Caco-2 (cell line): Measurements from ENCODE around the gene RND2. TPM values are rescaled to one million over a fixed set of nuclear protein-coding genes. Genes with fewer than 3 reads are reported as not detected.

Experiments
- BruUV-seq: library from RNA; stranded (reverse); fragments of 400-500 nt; replicated peaks from 2 replicates; lab custom pipeline; 2021; lab: Mats Ljungman, UMichigan
- CTCF ChIA-PET: fragments of 300-600 bp; sonication (Branson Sonifier 250); formaldehyde crosslinking; loops from one replicate; lab custom pipeline; 2022; ENCODE audit warnings: antibody characterized with exemption; lab: Charles Lee
- POLR2A ChIA-PET: fragments of 300-600 bp; sonication (Branson Sonifier 250); formaldehyde crosslinking; loops from one replicate; lab custom pipeline; 2022; ENCODE audit warnings: antibody characterized with exemption; lab: Charles Lee
- DNase-seq, 2 experiments: peaks; one replicate each; pipeline versions ENCODE4 v3.0.0 to v3.0.0-alpha.2; 2020 to 2022
- H3K27me3 ChIP-seq: replicated peaks from 2 replicates; pipeline ENCODE4 v1.6.0; 2011; ENCODE audit warnings: low read length; ENCODE audit not compliant: control insufficient read depth, insufficient read depth
- H3K36me3 ChIP-seq: 2 replicates; pipeline ENCODE4 v1.5.1; 2011; ENCODE audit warnings: low read length; ENCODE audit not compliant: control insufficient read depth, insufficient read depth
- H3K4me1 ChIP-seq: fragments of 250-450 bp; sonication (Bioruptor Pico); 2 replicates; pipeline ENCODE4 v1.5.1; 2020; ENCODE audit warnings: mild to moderate bottlenecking
- H3K4me3 ChIP-seq: 2 replicates; pipeline ENCODE4 v1.5.1; 2011; ENCODE audit warnings: low read depth, mild to moderate bottlenecking, control low read depth, low read length
- H3K9me3 ChIP-seq: fragments of 250-450 bp; sonication (Bioruptor Pico); 2 replicates; pipeline ENCODE4 v1.5.1; 2020; ENCODE audit warnings: mild to moderate bottlenecking, moderate library complexity
- H3K27ac Mint-ChIP-seq: one replicate; pipeline ENCODE4 v1.8.0; 2022; ENCODE audit warnings: mixed read lengths; ENCODE audit not compliant: unreplicated experiment
- H3K27me3 Mint-ChIP-seq: one replicate; pipeline ENCODE4 v1.8.0; 2022; ENCODE audit warnings: mixed read lengths; ENCODE audit not compliant: insufficient read depth, unreplicated experiment
- H3K36me3 Mint-ChIP-seq: one replicate; pipeline ENCODE4 v1.8.0; 2022; ENCODE audit warnings: mild to moderate bottlenecking, mixed read lengths; ENCODE audit not compliant: insufficient read depth, unreplicated experiment
- H3K4me1 Mint-ChIP-seq: one replicate; pipeline ENCODE4 v1.8.0; 2022; ENCODE audit warnings: low read depth, mixed read lengths; ENCODE audit not compliant: unreplicated experiment
- H3K4me3 Mint-ChIP-seq: one replicate; pipeline ENCODE4 v1.8.0; 2022; ENCODE audit warnings: mild to moderate bottlenecking, moderate library complexity, mixed read lengths; ENCODE audit not compliant: unreplicated experiment
- H3K9me3 Mint-ChIP-seq: one replicate; pipeline ENCODE4 v1.8.0; 2022; ENCODE audit warnings: mixed read lengths; ENCODE audit not compliant: unreplicated experiment
- CTCF ChIP-seq, 2 experiments: fragments of 200-600 bp in 1 of 2; IDR thresholded peaks; 1 replicate in 1 of 2; 2 replicates in 1 of 2; pipeline versions ENCODE4 v1.5.1 to v1.8.0; 2011 to 2022; ENCODE audit warnings: antibody characterized with exemption in 1 of 2, control low read depth in 1 of 2, inconsistent platforms in 1 of 2, low read depth in 1 of 2, low read length in 1 of 2, mild to moderate bottlenecking in 1 of 2, moderate library complexity in 1 of 2; ENCODE audit not compliant: insufficient read depth in 1 of 2, severe bottlenecking in 1 of 2, unreplicated experiment in 1 of 2
- intact Hi-C: fragments of 100-400 bp; cut with micrococcal nuclease; formaldehyde crosslinking; loops from one replicate; pipeline ENCODE4 v1.10.0; 2022; ENCODE audit not compliant: unreplicated experiment
- total RNA-seq: library from RNA; stranded (reverse); gene quantifications from 2 replicates; pipeline ENCODE4 v1.2.3, GENCODE V29; 2022

Gene RND2
- total RNA-seq, 1 experiment from 2014 or later, result 1.2 TPM

DNA sequence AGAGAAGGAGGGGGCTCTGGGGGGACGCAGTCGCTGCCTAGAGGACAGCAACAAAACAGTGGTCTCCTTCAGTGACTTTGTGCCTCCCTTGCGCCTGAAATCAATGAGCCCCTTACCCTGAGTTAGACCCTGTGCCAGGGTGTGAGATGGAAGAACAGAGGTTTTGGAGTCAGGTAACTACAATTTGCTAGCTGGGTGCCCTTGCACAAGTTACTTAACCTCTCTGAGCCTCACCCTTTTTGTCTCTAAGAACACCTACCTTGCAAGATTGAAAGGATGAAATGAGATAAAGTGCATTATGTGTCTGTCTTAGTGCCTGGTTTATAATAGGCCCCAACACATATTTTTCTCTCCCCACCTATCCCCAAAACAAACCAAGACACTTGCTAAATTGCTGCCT, 9.9 kb downstream of the RND2 start:
- H3K9me3 ChIP-seq, result no peaks in the 10 kb centered on the region
- no peaks in the 10 kb centered on the region for H3K27me3 ChIP-seq
- H3K36me3 ChIP-seq, result no peaks in the 10 kb centered on the region
- Mint-ChIP-seq H3K4me1 (peaks cover 10% of the 10 kb centered on the region), H3K9me3 (no peaks in the 10 kb centered on the region), H3K27ac (no peak overlapping the region), H3K4me3 (no peak overlapping the region), H3K36me3 (no peaks in the 10 kb centered on the region), H3K27me3 (no peaks in the 10 kb centered on the region)
- TF ChIP-seq CTCF (IDR thresholded peaks at IDR 0.05; ENCODE audit: insufficient read depth in 1 of 2, low read depth in 1 of 2, low read length in 1 of 2, severe bottlenecking in 1 of 2, unreplicated experiment in 1 of 2), result no peak
- intact Hi-C loops, result no loop called here
- CTCF ChIA-PET, result no interaction called here
- DNase-seq, result no peak
- POLR2A ChIA-PET, result no interaction called here
- no peak overlapping the region for H3K4me3 ChIP-seq
- BruUV-seq, result no TSS peak
- peaks cover 12% of the 10 kb centered on the region for H3K4me1 ChIP-seq

- CTCF ChIA-PET, result no interaction called here
- no peaks in the 10 kb centered on the region for H3K4me1 Mint-ChIP-seq
These were observed 14.6 kb downstream of the RND2 start for GRCh38 chr17:43039646-43040045.

DNA sequence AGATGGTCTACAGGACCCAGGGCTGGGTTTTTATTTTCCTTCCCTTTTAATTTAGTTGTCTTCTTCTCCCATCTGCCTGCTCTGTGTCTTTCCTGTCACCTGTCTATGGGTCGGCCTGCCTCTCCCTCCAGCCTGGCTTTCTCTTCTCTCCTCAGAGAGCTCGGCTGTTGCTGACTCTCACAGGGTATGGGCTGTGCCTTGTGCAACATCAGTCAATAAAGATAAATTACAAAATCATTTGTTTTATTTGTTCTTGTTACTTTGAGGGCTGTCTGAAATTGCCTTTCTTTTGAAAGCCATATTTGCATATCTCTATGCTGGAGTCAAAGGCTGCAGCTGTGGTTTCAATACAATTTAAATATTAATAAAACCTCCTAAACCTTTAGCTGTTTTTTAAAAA, 15.6 kb downstream of the RND2 start:
- Histone ChIP-seq H3K4me1 (no peaks in the 10 kb centered on the region), H3K4me3 (no peak overlapping the region), H3K27me3 (no peaks in the 10 kb centered on the region), H3K36me3 (no peaks in the 10 kb centered on the region; the same call in 1 of the 2 replicates), H3K9me3 (no peaks in the 10 kb centered on the region)
- BruUV-seq, result no TSS peak
- ChIA-PET POLR2A (no interaction called here), CTCF (no interaction called here)
- intact Hi-C loops, result no loop called here
- H3K27ac Mint-ChIP-seq, result no peak overlapping the region
- no peak for DNase-seq
- no peaks in the 10 kb centered on the region for H3K4me1 Mint-ChIP-seq
- TF ChIP-seq CTCF (IDR thresholded peaks at IDR 0.05; ENCODE audit: insufficient read depth in 1 of 2, low read depth in 1 of 2, low read length in 1 of 2, severe bottlenecking in 1 of 2, unreplicated experiment in 1 of 2), result no peak
- no peak overlapping the region for H3K4me3 Mint-ChIP-seq
- peaks cover 11% of the 10 kb centered on the region for H3K36me3 Mint-ChIP-seq
- H3K27me3 Mint-ChIP-seq, result no peaks in the 10 kb centered on the region
- no peaks in the 10 kb centered on the region for H3K9me3 Mint-ChIP-seq

More at GRCh38 chr17:43039646-43040045, 14.6 kb downstream of the RND2 start:
- H3K4me3 ChIP-seq, result no peak overlapping the region
- H3K27ac Mint-ChIP-seq, result no peak overlapping the region
- no peak for TF ChIP-seq CTCF (IDR thresholded peaks at IDR 0.05; ENCODE audit: insufficient read depth in 1 of 2, low read depth in 1 of 2, low read length in 1 of 2, severe bottlenecking in 1 of 2, unreplicated experiment in 1 of 2)
- no TSS peak for BruUV-seq
- no peaks in the 10 kb centered on the region for H3K9me3 Mint-ChIP-seq
- POLR2A ChIA-PET, result no interaction called here
- H3K36me3 Mint-ChIP-seq, result peaks cover 11% of the 10 kb centered on the region
- no peak overlapping the region for H3K4me3 Mint-ChIP-seq
- H3K27me3 Mint-ChIP-seq, result no peaks in the 10 kb centered on the region
- H3K27me3 ChIP-seq, result no peaks in the 10 kb centered on the region
- H3K36me3 ChIP-seq, result no peaks in the 10 kb centered on the region
- H3K4me1 ChIP-seq, result no peaks in the 10 kb centered on the region
- intact Hi-C loops, result no loop called here
- DNase-seq, result no peak
- H3K9me3 ChIP-seq, result no peaks in the 10 kb centered on the region
